ENCODE measurements around the gene CCSER1.
A peak's percentile ranks its signal among the peaks of the same experiment; 100 is the strongest.
"Not testable (repeated sequence)": the region's sequence is repeated elsewhere in the genome, so short reads cannot be mapped to it uniquely, and the experiment has no call there.

The CCSER1 gene

GRCh38 chr4:91340822-91341221 is 1213.6 kb downstream of the CCSER1 start:
- no peak overlapping the region for H3K4me3 Mint-ChIP-seq
- H3K9me3 Mint-ChIP-seq = no peaks in the 10 kb centered on the region
- TF ChIP-seq CTCF (IDR thresholded peaks at IDR 0.05) = no peak
- H3K36me3 Mint-ChIP-seq (ENCODE audit: low read depth) = no peaks in the 10 kb centered on the region
- no peak for DNase-seq
- H3K27me3 Mint-ChIP-seq (ENCODE audit: low read depth, poor library complexity) = no peaks in the 10 kb centered on the region
- no peak overlapping the region for H3K27ac Mint-ChIP-seq
- no peaks in the 10 kb centered on the region for H3K4me1 Mint-ChIP-seq

- Mint-ChIP-seq H3K4me1 (no peaks in the 10 kb centered on the region), H3K9me3 (no peaks in the 10 kb centered on the region), H3K36me3 (ENCODE audit: low read depth) (no peaks in the 10 kb centered on the region), H3K27me3 (ENCODE audit: low read depth, poor library complexity) (no peaks in the 10 kb centered on the region), H3K27ac (no peak overlapping the region), H3K4me3 (no peak overlapping the region)
- DNase-seq = no peak
- no peak for TF ChIP-seq CTCF (IDR thresholded peaks at IDR 0.05)
Observed at GRCh38 chr4:91345632-91346031, 1218.4 kb downstream of the CCSER1 start.

- H3K4me1 Mint-ChIP-seq; DNase-seq; H3K27ac Mint-ChIP-seq; H3K36me3 Mint-ChIP-seq (ENCODE audit: low read depth); H3K4me3 Mint-ChIP-seq; H3K9me3 Mint-ChIP-seq; H3K27me3 Mint-ChIP-seq (ENCODE audit: low read depth, poor library complexity): not testable (repeated sequence)
Observed at GRCh38 chr4:91356496-91356895, 1229.3 kb downstream of the CCSER1 start.

- H3K27ac Mint-ChIP-seq = not testable (repeated sequence)
Observed at GRCh38 chr4:91358016-91358415, 1230.8 kb downstream of the CCSER1 start.

GRCh38 chr4:91358621-91359020 is 1231.4 kb downstream of the CCSER1 start:
- H3K36me3 Mint-ChIP-seq (ENCODE audit: low read depth); H3K27me3 Mint-ChIP-seq (ENCODE audit: low read depth, poor library complexity); H3K9me3 Mint-ChIP-seq; DNase-seq; H3K4me3 Mint-ChIP-seq; H3K4me1 Mint-ChIP-seq: not testable (repeated sequence)
- peak overlapping the region; percentile 44 for H3K27ac Mint-ChIP-seq

More at GRCh38 chr4:91358016-91358415, 1230.8 kb downstream of the CCSER1 start:
- not testable (repeated sequence) for H3K9me3 Mint-ChIP-seq; H3K27me3 Mint-ChIP-seq (ENCODE audit: low read depth, poor library complexity); DNase-seq; H3K4me3 Mint-ChIP-seq; H3K4me1 Mint-ChIP-seq; H3K36me3 Mint-ChIP-seq (ENCODE audit: low read depth)

GRCh38 chr4:91359041-91360031 is 1232.1 kb downstream of the CCSER1 start:
- Mint-ChIP-seq H3K4me1 (peaks cover 5% of the 10 kb centered on the region), H3K4me3 (no peak overlapping the region), H3K27ac (no peak overlapping the region), H3K9me3 (no peaks in the 10 kb centered on the region), H3K27me3 (ENCODE audit: low read depth, poor library complexity) (peaks cover 3% of the 10 kb centered on the region), H3K36me3 (ENCODE audit: low read depth) (no peaks in the 10 kb centered on the region)
- TF ChIP-seq CTCF (IDR thresholded peaks at IDR 0.05) = no peak
- DNase-seq = no peak

- Mint-ChIP-seq H3K27me3 (ENCODE audit: low read depth, poor library complexity) (peaks cover 3% of the 10 kb centered on the region), H3K36me3 (ENCODE audit: low read depth) (no peaks in the 10 kb centered on the region), H3K4me3 (no peak overlapping the region), H3K27ac (no peak overlapping the region), H3K4me1 (peaks cover 5% of the 10 kb centered on the region), H3K9me3 (no peaks in the 10 kb centered on the region)
- TF ChIP-seq CTCF (IDR thresholded peaks at IDR 0.05) = no peak
- DNase-seq = no peak
Observed at GRCh38 chr4:91362125-91362524, 1234.9 kb downstream of the CCSER1 start.

All from nephron progenitor cell (in vitro differentiated cells).